HG02943 (cell line): ENCODE results near the gene ENTPD5.

ENCODE experiments used
- ATAC-seq: cut with Tn5 transposase; IDR thresholded peaks from one replicate; pipeline ENCODE4 v1.9.1; 2021; ENCODE audit warnings: mild to moderate bottlenecking, low read depth, moderate library complexity; ENCODE audit not compliant: unreplicated experiment

Gene ENTPD5, protein sequence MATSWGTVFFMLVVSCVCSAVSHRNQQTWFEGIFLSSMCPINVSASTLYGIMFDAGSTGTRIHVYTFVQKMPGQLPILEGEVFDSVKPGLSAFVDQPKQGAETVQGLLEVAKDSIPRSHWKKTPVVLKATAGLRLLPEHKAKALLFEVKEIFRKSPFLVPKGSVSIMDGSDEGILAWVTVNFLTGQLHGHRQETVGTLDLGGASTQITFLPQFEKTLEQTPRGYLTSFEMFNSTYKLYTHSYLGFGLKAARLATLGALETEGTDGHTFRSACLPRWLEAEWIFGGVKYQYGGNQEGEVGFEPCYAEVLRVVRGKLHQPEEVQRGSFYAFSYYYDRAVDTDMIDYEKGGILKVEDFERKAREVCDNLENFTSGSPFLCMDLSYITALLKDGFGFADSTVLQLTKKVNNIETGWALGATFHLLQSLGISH

DNA sequence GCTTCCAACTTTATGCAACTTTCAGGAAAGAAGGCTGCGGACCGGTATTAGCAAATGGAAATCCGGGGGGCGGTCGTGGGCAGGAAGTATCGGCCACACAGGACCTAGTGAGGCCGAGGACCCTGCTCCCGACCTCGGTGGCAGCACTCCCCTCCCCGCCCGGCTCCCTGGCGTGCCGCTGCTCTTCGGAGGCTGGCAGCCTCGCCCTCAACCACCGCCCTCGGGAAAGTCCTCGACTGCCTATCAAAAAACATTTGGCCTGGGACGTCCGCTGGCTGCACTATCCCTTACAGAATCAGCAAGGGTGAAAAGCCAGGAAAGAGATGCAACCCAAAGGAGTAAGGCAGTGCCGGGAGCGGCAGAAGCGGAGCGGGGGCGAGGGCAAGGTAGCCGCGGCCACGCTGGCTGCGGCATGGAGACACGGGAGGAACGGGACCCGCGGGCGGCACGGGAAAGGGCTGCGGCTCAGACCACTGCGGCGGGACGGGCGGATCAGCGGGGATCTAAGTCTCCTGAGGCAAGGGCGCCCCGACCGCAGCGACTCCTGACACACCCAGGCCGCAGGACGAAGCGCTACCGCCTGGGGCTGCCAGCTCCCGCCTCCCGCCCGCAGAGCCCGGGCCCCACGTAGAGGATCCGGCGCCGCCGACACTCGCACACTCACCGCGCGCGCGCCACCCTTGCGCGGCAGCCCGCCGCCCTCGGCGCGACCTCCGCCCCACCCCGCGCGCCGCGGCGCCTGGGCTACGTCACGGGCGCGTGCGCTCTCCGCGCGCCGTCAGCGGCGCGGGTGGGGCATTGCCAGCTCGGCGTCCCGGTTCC, at the start of gene ENTPD5, which contains the start of gene BBOF1:
TSS of gene ENTPD5 (minus strand) at position 703 of the 822 bp plus-strand sequence. CDS start 31,186 bp downstream, outside the sequence.
TSS of gene BBOF1 (plus strand) at position 764 of the 822 bp plus-strand sequence. CDS start 130 bp downstream, outside the sequence.
- peak; percentile 82 for ATAC-seq

DNA sequence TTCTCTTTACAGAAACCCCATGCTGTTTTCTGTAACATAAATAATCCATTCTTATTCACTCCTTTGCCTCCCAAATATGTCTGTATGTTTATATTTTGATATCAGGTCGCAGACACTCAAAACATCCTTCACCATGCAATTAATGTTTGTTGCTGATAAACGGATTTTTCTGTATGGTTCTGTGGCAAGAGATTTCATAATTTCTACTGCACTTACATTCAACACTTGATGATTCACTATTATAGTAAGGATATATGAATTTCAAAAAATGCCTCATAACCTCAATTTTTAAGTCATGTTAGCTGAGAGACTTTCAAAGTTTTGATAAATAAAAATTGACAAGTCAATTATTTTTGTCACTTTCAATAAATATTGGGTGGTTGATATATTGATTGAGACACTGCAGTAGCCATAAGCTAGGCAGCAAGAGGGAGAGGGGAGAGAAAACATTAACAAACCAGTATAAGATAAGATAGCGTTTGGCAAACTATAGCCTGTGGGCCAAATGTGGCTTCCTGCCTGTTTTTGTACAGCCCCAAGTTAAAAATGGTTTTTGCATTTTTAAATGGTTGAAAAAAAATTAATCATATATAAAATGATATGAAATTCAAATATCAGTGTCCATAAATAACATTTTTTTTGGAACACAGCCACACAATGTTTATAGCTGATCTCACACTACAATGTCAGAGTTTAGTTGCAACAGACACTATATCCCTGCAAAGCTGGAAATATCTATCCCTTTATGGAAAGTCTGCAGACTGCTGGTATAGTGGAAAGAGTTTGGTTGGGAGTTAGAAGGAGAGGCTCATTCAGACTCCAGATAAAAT, 46.9 kb upstream of the ENTPD5 start:
- ATAC-seq = no peak

DNA sequence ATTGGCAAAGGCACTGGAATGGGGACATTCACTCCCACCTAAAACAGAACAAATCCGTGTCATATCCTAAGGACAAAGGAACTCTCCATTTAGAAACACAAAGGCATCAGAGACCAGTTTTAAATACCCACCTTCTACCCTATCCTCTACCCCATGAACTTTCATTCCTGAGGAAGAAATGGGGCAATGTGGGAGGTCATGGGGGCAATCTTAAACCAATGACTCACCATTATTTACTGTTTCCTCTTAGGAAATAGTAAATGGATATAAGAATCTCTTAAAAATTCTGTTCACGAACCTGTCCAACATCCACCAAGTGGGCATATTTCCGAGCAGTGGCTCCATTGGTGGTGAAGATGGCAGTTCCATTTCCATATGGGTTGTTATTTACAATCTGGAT, 45.8 kb upstream of the ENTPD5 start:
- ATAC-seq = no peak

DNA sequence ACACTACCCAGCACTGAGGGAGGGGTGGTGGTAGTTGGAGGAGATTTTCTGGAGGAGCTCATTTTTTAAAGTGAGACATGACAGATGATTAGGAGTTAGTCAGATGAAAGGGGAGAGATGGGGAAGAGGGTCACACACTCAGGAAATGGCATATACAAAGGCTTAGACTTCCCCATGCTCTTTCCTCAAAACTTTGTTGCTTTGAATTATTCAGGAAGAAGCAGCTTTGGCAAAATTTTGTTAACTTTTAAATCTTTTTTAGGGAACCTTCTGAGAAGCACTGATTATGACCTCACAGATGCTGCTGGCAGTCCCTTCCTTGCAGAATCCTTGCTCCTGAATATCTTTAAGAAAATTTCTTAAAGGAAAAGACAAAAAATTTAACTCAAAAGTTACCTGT, 45.3 kb upstream of the ENTPD5 start:
- no peak for ATAC-seq

DNA sequence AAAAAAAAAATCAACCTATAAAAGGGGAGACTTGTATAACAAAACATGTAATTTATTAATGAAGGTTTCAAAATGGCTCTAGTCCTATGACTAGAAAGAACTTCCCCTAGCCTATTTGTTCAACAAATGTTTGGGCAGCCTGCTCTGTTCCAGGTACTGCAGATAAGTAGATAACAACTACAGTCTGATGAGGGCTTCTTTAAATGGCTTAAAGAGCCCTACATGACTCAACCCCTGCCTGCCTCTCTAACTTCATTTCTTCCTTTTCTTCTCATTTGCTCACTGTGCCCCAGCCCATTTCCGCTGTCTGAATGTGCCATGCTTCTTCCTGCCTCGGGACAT, 43.7 kb upstream of the ENTPD5 start:
- ATAC-seq = no peak

DNA sequence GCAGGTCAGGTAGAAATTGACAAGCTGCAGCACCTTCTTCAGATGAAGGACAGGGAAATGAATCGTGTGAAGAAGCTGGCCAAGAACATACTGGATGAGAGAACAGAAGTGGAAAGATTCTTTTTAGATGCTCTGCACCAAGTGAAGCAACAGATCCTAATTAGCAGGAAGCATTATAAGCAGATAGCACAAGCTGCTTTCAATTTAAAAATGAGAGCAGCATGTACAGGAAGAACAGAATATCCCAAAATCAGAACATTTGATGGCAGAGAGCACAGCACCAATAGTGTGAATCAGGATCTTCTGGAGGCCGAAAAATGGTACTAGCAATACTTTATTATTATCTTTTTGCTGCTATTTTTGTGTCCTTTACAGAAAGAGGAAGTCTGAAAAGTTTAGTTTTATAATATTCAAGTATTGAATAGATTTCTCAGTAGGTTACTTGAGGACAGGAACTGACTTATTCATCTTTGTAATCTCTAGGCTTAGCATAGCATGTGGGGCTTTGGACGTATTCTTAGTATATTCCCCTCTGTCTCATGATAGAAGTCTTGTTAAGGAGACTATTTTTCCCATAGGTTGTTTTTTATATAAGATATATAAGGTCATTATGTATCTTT, 30.9 kb upstream of the ENTPD5 start:
- no peak for ATAC-seq

DNA sequence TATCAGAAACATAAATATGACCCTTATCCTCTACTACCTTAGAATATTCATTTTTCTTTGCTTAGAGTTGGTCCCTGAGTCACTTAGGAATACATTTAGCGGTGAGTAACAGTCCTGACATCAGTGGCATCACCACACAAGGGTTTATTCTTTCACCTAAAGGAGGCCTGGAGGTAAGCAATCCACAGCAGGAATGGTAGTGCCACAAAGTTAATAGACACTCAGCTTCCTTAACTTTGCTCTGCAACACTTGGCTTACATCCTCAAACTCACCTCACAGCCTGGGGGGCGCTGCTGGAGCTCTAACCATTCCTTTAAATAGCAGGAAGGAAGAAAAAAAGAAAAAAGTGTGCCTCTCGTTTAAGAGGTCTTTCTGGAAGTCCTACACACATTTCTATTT, 29.2 kb upstream of the ENTPD5 start:
- ATAC-seq = no peak

DNA sequence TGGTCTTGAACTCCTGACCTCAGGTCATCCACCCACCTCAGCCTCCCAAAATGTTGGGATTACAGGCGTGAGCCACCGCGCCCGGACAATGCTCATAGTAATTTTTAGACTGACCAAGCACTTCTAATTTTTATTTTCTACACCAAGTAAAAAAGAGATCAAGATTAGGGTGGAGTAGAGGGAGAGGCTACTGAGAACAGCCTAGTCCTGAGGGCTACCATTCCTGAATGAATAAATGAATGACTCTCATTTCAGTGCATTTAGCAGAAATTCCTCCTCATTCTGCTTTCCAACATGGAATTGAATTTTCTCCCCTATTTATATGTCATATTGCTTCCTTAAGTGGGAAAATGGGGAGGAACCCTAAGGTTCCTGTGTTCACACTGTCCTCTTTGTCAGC, 26.4 kb upstream of the ENTPD5 start:
- no peak for ATAC-seq

DNA sequence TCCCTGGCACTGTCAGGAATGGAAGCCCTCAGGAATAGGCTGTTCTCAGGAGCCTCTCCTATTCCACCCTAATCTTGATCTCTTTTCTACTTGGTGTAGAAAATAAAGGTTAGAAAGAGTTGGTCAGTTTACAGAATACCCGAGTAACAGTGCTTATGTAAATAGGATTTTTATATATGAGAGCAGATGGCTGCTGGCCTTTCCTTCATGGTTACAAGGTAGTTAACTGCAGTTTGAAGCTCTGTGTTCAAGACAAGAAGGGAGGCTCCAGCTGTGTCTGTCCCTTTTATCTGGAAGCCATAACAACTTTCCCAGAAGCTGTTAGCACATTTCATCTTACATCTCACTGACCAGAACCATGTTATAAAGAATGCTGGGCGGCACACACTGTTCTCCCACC, 23.2 kb upstream of the ENTPD5 start:
- no peak for ATAC-seq

DNA sequence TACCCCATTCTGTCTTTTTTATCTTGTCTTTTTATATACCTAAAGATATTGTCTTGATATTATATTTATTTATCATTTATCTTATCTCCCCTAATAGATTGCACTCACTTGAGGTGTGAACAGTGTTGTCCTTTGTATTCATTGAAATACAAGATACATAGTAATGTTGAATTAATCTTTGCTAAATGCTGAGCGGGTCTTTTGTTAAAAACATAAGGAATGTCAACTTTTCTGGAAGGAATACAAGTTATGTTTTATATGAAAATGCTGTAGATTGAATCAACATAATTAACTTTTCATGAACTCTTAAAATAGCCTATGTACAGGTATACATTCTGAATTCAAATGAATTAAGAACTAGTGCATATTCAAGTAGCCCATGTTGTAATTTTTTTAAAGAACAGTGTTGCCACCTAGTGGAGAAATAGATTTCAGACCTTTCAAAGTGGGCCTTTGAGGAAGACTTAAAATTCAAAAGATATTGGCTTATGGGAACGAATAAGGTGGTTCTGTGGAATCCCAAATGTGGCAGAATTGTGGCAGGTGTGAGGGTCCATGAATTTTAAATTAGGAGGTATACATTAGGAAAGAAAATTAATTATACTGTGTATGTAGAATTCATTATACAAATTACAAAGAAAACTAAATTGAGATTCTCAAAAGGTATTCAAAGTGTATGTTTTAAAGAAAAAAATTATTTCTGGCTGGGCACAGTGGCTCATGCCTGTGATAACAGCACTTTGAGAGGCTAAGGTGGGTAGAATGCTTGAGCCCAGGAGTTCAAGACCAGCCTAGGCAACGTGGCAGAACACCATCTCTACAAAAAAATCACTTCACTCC, 19.2 kb upstream of the ENTPD5 start:
- no peak for ATAC-seq

DNA sequence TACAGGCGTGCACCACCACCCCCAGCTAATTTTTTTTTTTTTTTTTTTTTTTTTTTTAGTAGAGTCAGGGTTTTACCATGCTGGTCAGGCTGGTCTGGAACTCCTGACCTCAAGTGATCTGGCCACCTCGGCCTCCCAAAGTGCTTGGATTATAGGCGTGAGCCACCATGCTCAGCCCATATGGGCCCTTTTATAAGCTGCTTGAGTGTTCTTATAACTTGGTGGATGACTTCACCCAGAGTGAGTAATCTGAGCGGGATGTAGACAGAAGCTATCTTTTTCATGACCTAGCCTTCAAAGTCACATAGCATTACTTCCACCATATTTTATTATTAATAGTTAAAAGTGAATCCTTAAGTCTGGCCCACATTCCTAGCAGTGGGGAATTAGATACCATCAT, 16.5 kb upstream of the ENTPD5 start:
- ATAC-seq = no peak

DNA sequence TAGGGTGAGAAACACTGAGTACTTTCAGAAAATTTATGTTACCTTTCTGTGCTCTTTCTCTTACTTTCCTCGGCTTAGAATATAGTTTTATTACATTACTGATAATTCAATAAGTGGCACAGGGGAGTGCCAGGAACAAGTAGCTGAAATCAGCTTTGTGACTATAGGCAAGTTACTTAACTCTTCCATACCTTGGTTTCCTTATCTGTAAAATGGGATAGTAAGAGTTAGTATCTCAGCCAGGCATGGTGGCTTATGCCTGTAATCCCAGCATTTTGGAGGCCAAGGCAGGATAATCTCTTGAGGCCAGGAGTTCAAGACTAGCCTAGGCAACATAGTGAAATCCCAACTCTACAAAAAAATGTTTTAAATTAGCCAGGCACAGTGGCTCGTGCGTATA, 15.5 kb upstream of the ENTPD5 start:
- ATAC-seq = no peak

DNA sequence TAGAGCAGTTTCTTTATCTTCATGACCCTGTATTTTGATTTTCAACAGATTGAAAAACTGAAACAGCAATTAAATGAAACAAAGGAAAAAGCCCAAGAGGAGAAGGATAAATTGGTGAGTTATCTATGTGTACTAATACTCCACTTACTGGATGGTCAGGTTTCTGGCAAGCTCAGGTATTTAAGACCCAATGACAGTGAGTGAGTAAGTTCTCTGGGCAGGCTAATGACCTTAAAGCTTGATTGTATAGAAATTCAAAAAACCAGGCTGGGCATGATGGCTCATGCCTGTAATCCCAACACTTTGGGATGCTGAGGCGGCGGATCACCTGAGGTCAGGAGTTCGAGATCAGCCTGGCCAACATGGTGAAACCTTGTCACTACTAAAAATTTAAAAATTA, 10.0 kb upstream of the ENTPD5 start:
- ATAC-seq = no peak

DNA sequence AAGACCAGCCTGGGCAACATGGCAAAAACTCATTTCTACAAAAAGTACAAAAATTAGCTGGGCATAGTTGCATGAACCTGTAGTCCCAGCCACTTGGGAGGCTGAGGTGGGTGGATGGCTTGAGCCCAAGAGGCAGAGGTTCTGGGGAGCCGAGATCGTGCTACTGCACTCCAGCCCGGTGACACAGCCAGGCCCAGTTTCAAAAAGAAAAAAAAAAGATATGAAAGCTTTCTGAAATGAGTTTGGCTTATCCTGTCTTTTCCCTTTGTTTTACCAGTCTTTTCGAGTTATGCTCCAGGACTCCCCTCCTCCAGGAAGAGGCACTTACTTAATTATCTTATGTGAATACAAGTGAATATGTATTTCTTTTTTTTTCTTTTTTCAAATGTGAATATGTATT, 3.3 kb upstream of the ENTPD5 start:
- no peak for ATAC-seq

DNA sequence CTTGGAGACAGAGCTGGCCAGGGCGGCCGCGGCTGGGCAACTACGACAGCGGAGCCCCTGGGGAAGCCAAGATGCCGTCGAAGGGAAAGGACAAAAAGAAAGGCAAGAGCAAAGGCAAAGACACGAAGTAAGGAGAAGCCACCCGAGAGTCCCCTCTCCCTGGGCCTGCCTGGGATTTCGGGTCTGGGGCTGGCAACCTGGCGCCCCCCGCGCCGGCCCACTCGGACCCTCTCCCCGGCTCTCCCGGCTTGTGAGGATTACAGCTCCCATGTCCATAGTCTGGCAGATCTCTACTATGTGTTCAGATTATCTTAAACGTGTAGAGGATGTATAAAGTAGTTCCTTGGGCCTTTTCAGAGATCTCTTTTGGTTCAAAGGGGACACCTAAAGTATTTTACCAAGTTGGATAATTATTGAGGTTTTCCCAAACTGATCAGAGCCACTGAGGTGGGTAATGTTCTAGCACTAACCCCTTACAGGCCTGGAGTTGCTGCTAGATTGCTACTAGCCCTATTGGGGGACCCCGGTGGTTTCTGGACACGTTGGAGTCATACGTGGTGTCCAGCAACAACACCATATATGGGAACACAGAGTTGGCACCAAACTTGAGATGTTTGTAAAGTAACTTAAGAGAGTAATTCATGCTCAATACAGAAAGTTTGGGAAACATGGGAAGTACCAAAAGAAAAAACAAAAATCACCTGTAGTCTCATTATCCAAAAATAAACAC, 485 bp upstream of the ENTPD5 start:
- ATAC-seq = no peak

DNA sequence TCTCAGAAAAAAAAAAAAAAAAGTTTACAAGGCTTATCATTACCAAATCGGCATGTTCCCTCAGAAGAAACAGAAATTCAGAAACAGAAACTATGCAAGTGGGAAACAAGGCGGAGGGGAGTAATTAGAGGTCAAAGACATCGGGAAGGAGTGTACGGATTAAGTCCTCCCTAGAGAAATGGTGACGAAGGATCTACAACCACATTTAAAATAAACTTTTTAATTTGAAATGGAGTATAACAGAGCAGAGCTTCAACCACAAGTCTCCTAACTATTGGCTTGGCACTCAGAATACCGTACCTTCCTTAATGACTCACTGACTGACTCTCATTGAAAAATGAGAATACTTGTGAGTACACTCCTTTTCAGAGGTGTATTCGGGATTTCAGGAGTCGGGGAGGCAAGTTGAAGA, 908 bp downstream of the ENTPD5 start:
- ATAC-seq = no peak

DNA sequence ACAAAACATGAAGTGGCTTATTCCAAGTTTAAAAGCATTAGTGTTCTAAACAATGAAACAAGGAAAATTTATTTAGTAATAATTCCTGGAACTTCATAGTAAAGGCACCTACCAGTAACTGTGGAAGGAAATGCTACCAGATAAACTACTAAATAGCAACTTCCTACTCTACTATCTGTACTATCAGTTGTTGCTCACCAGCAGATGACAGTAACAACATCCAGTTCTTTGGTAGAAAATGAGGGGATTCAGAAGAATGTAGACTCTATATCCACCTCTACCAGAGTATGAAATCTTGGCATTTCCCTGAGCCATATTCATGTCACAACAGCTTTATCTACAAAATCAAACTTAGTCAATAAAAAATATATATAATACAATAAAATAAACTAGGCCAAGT, 3.1 kb downstream of the ENTPD5 start:
- no peak for ATAC-seq

DNA sequence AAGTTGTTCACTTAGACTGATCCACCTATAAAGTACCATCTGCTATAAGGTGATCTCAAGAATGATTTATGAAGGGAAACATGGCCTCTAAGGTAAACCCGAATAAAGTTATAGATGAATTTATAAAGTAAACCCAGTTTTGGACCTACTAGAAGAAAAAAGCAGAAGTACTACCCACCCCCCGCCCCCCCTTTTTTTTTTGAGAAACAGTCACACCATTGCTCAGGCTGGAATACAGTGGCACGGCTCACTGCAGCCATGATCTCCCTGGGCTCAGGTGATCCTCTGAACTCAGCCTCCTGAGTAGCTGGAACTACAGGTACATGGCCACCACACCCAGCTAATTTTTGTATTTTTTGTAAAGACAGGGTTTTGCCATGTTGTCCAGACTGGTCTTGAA, 3.9 kb downstream of the ENTPD5 start:
- ATAC-seq = no peak

DNA sequence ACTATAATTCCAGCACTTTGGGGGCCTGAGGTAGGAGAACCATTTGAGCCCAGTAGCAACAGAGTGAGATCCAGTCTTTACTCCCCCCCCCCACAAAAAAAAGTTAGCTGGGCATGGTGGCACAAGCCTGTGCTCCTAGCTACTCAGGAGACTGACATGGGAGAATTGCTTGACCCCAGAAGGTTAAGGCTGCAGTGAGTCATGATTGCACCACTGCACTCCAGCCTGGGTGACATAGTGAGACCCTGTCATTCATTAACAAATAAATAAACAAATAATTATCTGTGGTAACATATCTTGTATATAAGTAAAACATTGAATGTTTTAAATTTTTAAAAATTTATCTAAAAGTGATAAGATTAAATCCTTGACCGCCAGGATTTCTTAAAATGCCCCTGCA, 4.8 kb downstream of the ENTPD5 start:
- ATAC-seq = no peak
